HG03442 (cell line): ENCODE results near the gene SPATA33.

Experiments
- ATAC-seq: cut with Tn5 transposase; IDR thresholded peaks from one replicate; pipeline ENCODE4 v1.9.1; 2021; ENCODE audit warnings: mild to moderate bottlenecking, moderate library complexity; ENCODE audit not compliant: unreplicated experiment

SPATA33 gene

DNA sequence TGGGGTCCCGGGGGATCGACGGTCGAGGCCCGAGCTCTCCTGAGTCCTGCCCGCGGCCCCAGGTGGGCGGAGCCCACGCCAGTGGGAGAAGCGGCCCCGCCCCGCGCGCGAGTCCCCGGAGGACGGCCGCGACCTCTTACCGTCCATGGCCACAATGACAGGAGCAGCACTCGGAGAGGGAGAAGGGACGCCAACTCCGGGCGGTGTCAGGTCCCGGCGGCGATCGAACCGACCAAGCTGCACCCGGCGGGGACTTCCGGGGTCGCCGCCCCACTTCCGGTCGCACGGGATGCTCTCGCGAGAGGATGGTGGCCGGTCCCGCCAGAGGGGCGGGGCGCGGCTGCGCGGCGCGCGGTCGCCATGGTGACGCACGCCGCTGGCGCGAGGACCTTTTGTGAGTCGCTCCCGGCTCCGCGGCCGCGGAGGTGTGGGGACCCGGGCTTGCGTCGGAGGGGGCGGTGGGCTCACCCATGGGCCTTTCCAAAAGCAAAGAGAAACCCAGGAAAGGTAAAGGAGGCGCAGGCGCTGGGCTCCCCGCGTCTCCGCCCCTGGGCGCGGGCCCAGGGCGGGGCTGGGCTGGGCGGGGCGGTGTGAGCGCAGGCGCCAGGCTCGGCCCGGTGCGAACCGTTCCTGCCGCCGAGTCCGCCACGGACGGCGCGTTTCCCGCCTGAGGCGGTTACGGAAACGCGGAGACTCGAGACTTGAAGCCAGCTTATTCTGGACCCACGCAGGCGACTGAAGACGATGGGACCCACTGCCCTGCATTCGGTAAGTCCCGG lies at the start of gene SPATA33, which contains the start of gene CHMP1A:
SPATA33 (plus strand) TSS at position 395 of the 779 bp plus-strand sequence; CDS start at position 471, 76 bp downstream.
CHMP1A (minus strand) TSS at position 267 of the 779 bp plus-strand sequence; CDS start at position 147, 120 bp downstream.
- ATAC-seq, result peak; percentile 84

DNA sequence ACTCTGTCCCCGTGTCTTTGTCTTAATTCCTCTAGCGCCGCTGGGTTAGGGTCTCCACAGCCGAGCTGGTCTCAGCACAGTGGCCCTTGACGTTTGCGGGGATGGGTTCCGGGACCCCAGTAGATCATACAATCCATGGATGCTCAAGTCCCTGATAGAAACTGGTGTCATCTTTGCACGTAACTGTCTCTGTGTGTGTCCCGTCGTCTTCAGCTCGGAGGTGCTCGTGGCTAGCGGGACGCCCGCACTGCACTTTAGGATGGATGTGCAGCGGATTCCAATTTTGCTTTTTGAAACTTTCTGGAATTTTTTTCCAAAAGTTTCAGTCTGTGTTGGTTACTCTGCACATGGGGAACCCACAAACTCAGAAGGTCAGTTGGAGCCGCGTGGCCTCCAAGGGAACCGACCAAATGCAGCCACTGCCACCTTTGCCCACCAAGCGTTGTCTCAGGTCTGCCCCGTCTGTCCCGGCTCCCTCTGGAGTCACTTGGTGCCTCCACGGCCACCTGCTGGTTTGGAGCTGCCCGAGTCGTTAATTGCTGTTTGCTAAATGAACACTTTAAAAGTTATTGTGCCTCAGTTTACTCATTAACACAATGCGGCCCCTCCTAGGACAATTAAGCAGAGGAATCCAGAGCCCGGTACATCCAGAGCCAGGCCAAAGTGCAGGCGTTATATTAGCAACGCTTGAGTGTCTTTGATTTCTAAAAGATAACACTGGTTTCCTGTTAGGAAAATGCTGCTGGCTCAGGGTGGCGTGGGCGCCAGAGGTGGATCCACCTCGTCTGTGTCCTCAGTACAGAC lies 49.5 kb upstream of the SPATA33 start:
- ATAC-seq, result no peak

DNA sequence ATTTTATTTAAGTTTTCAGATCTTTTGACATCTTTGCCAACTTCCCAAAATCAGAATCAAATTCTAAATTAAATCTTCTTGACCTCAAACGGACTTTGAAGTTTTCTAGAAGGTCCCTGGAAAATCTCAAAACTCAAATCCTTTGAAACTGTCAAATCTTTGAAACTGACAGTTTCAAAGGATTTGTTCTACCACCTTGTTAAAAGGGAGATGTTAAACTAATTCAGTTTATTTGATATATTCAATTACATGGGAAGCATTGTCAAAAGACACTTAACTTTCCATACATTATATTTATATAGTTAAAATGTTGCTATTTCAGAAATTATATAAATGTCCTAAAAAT lies 47.6 kb upstream of the SPATA33 start:
- no peak for ATAC-seq

- no peak for ATAC-seq
Observed at GRCh38 chr16:89612415-89613166, 45.0 kb upstream of the SPATA33 start.

DNA sequence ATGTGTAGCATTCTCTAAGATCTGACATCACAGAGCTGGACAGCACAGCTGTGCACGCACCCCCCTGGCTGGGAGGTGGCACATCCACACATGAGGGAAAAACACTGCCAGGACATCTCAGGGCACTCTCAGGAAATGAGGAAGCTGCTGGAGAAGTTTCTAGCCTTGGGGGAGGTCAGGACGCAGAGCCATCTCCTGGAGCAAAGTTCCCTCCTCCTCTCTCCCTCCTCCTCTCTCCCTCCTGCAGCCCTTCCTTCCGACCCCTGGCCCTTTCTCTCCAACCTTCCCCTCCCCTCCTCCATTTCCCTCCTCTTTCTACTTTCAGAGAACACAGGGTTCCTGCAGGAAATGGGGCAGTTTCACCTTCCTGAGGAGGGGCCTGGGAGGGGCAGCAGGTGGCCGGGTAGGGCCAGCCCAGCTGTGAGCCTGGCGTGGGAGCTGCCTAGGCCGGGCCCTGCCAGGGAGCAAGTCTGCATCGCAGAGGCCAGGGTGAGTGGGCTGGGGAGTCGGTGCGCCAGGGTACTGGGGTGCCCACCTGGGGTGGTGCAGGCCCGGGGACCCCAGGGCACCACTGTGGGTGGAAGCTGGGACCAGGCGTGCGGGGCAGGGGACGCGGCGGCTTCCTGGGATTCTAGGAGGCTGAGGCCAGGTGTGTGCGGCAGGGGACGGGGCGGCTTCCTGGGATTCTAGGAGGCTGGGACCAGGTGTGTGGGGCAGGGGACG lies 44.2 kb upstream of the SPATA33 start, which contains the start of gene DPEP1:
DPEP1 (plus strand) TSS at position 412 of the 723 bp plus-strand sequence. CDS start 16,769 bp downstream, outside the sequence.
- ATAC-seq, result no peak

DNA sequence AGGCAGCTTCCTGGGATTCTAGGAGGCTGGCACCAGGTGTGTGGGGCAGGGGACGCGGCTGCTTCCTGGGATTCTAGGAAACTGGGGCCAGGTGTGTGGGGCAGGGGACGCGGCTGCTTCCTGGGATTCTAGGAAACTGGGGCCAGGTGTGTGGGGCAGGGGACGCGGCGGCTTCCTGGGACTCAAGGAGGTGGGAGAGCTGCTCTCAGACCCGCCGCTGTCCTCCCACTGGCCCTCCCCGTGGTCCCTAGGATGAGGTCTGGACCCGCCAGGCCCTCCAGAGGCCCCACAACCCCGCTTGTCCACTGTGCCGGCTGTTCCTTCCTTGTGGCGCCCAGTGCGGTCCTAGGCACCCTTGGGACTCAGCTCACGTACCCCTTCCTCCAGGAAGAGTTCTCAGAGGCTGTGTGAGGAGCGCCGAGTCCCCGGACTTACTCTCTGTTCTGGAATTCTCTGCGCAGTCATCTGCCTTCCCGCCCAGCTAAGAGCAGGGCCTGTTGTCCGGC lies 43.6 kb upstream of the SPATA33 start:
- no peak for ATAC-seq

- ATAC-seq, result no peak
Observed at GRCh38 chr16:89615176-89615575, 42.5 kb upstream of the SPATA33 start.

GRCh38 chr16:89615596-89616090 lies 42.0 kb upstream of the SPATA33 start:
- no peak for ATAC-seq

- no peak for ATAC-seq
Observed at GRCh38 chr16:89616623-89617022, 41.0 kb upstream of the SPATA33 start.

DNA sequence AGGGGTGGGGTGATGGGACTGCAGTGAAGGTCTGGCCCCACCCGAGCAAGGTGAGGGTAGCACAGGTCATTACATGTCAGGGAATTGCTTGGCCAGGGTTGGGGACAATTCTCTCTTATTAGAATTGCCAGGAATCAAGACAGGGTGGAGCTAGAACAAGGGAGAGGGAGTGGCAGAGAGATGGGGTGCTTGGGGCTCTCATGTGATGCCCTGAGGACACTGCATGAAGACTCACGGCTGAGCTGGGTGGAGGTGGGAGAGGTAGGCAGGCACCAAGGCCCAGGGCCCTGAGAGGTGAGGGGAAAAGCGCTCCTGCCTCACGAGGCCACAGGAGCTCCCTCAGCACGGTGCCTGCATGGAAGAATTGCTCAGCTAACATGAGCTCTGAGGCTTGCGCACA lies 40.6 kb upstream of the SPATA33 start:
- ATAC-seq, result no peak

- ATAC-seq, result no peak
Observed at GRCh38 chr16:89618109-89618998, 39.3 kb upstream of the SPATA33 start.

GRCh38 chr16:89619840-89620239 lies 37.8 kb upstream of the SPATA33 start:
- no peak for ATAC-seq

DNA sequence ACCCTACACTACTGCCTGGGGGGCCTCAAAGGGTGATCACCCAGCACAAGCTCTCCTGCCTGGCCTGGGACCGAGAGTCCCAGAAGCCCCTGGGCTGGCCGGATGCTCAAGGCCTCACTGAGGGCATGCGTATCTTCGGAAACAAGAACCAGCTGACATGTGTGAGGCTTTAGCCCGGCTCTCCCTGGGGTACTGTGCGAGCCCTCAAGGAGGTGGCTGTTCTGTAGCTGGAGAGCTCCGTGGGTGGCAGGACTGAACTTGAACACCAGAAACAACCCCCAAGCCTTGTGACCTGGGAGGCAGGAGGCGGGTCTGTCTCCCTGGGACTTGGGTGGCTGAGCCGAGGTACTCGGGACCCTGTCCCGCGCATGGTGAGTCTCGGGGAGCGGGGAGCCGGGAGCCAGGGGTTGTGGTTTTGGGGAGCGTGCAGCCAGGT lies 37.2 kb upstream of the SPATA33 start:
- no peak for ATAC-seq

DNA sequence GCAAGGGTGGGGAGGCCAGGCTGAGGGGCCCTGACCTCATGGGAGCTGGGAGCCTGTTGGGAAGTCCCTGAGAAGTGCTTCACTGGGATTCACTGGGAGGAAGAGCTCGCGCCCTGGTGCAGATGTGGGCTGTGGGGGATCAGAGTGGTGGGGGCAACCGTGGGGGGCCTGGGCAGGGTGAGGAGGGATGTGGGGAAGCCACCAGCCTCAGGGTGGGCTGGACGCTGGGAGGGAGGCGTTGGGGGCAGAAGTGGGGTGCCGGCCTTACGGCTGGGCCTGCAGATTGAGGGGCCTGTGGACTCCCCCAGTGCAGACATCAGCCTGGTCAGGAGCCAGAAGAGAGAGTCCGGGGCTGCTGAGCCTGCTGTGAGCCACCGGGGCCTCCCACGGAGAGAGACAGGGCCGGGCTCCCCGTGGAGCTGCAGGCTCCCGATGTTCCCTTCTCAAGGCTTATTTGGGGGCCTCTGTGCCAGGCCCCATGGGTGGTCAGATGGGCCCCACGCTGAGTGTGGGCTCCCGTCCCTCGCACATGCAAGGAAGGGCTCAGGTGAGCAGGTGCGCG lies 36.4 kb upstream of the SPATA33 start:
- ATAC-seq, result no peak

GRCh38 chr16:89621698-89622409 lies 35.8 kb upstream of the SPATA33 start:
- no peak for ATAC-seq

DNA sequence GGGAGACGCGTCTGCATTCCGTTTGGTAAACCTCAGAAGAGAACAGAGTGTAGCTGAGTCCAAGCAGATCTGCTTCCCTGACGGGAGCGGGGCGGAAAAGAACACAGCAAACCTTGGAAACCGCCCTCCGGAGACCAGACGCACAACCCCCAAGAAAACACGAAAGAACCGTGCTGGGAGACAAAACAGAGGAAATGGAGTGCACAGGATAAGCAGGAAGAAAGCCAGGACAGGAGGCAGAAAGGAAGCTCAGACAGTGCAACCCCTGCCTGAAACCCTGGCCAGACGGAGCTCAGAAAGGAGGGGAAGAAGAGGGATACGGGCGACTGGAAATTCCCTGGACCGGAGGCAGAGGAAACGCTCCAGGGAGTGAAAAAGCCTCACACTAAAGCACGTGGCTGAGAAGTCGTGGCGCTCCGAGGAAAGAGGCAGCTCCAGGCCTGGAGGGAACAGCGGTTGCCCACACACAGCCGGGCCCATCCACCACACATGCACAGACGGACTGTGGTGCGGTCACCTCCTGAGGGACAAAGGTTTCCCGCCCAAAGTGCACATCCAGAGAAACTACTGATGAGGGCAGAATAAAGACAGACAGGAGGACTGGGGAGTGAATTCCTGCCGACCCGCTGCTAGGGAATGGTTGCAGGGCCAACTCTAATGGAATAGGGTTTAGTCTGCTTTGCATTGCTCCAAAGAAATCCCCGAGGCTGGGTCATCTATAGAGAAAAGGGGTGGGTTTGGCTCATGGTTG lies 34.0 kb upstream of the SPATA33 start:
- ATAC-seq, result no peak
